ENCODE data around the gene GNG2.

Gene GNG2

GRCh38 chr14:51950007-51950406, 89.6 kb downstream of the GNG2 start:
- DNase-seq, result no peak
- no peak for TF ChIP-seq CTCF (IDR thresholded peaks at IDR 0.05; ENCODE audit: low read depth, low read length)
- Histone ChIP-seq H3K4me3 (ENCODE audit: low read depth, low read length) (no peak overlapping the region), H3K27me3 (ENCODE audit: insufficient read depth, low read depth, severe bottlenecking) (no peaks in the 10 kb centered on the region), H3K36me3 (no peaks in the 10 kb centered on the region), H3K27ac (no peak overlapping the region), H3K9me3 (ENCODE audit: severe bottlenecking) (peaks cover 5% of the 10 kb centered on the region)

GRCh38 chr14:51951656-51952055, 91.2 kb downstream of the GNG2 start:
- Histone ChIP-seq H3K27me3 (ENCODE audit: insufficient read depth, low read depth, severe bottlenecking) (no peaks in the 10 kb centered on the region), H3K9me3 (ENCODE audit: severe bottlenecking) (peaks cover 5% of the 10 kb centered on the region), H3K27ac (no peak overlapping the region), H3K4me3 (ENCODE audit: low read depth, low read length) (no peak overlapping the region), H3K36me3 (no peaks in the 10 kb centered on the region)
- no peak for DNase-seq
- TF ChIP-seq CTCF (IDR thresholded peaks at IDR 0.05; ENCODE audit: low read depth, low read length), result no peak

- Histone ChIP-seq H3K36me3 (no peaks in the 10 kb centered on the region), H3K9me3 (ENCODE audit: severe bottlenecking) (no peaks in the 10 kb centered on the region), H3K27ac (no peak overlapping the region), H3K27me3 (ENCODE audit: insufficient read depth, low read depth, severe bottlenecking) (no peaks in the 10 kb centered on the region), H3K4me3 (ENCODE audit: low read depth, low read length) (no peak overlapping the region)
- TF ChIP-seq CTCF (IDR thresholded peaks at IDR 0.05; ENCODE audit: low read depth, low read length), result no peak
- DNase-seq, result no peak
These were observed 93.6 kb downstream of the GNG2 start for GRCh38 chr14:51954031-51954430.

GRCh38 chr14:51954657-51955056, 94.2 kb downstream of the GNG2 start:
- H3K4me3 ChIP-seq (ENCODE audit: low read depth, low read length), result no peak overlapping the region
- no peaks in the 10 kb centered on the region for H3K36me3 ChIP-seq
- H3K27ac ChIP-seq, result no peak overlapping the region
- no peak for DNase-seq
- no peaks in the 10 kb centered on the region for H3K27me3 ChIP-seq (ENCODE audit: insufficient read depth, low read depth, severe bottlenecking)
- H3K9me3 ChIP-seq (ENCODE audit: severe bottlenecking), result no peaks in the 10 kb centered on the region
- TF ChIP-seq CTCF (IDR thresholded peaks at IDR 0.05; ENCODE audit: low read depth, low read length), result no peak

GRCh38 chr14:51957950-51958349, 97.5 kb downstream of the GNG2 start:
- Histone ChIP-seq H3K27ac (no peak overlapping the region), H3K36me3 (no peaks in the 10 kb centered on the region), H3K9me3 (ENCODE audit: severe bottlenecking) (no peaks in the 10 kb centered on the region), H3K27me3 (ENCODE audit: insufficient read depth, low read depth, severe bottlenecking) (no peaks in the 10 kb centered on the region), H3K4me3 (ENCODE audit: low read depth, low read length) (no peak overlapping the region)
- no peak for TF ChIP-seq CTCF (IDR thresholded peaks at IDR 0.05; ENCODE audit: low read depth, low read length)
- no peak for DNase-seq

- DNase-seq, result no peak
- H3K27ac ChIP-seq, result no peak overlapping the region
- no peak for TF ChIP-seq CTCF (IDR thresholded peaks at IDR 0.05; ENCODE audit: low read depth, low read length)
- no peaks in the 10 kb centered on the region for H3K36me3 ChIP-seq
- H3K9me3 ChIP-seq (ENCODE audit: severe bottlenecking), result no peaks in the 10 kb centered on the region
- H3K4me3 ChIP-seq (ENCODE audit: low read depth, low read length), result no peak overlapping the region
- no peaks in the 10 kb centered on the region for H3K27me3 ChIP-seq (ENCODE audit: insufficient read depth, low read depth, severe bottlenecking)
These were observed 99.5 kb downstream of the GNG2 start for GRCh38 chr14:51959928-51960327.

Data from WERI-Rb-1 (cell line).